CD4-positive, alpha-beta T cell treated with Interleukin-6 at 100 ng/mL for 8 hours (primary cell): ENCODE data around the gene SPAG16.

Experiments
- DNase-seq: peaks from one replicate; pipeline ENCODE4 v3.0.0-alpha.2; 2020; ENCODE audit warnings: mixed read lengths, low spot score

The SPAG16 gene

GRCh38 chr2:214180686-214181085 is 896.4 kb downstream of the SPAG16 start:
- no peak for DNase-seq

GRCh38 chr2:214184461-214184860 is 900.2 kb downstream of the SPAG16 start:
- DNase-seq, result no peak

DNA sequence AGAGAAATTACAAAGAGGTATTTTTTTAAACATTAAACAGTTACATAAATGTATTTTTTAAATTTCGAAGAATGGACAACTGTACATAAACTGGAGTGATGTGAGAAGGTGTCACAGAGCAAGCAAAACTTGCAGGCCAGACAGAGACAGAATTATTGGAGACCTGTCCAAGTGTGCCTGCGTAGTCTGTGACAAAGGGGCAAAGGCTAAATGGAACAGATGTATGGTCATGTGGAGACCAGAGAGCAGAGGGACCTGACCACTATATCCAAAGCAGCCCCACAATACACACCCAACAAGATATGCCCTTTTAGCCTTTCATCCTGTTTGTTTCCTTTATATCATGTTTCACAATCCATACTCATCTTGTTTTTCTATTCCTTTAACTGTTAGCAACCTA is 901.3 kb downstream of the SPAG16 start:
- DNase-seq, result no peak

GRCh38 chr2:214192711-214193110 is 908.4 kb downstream of the SPAG16 start:
- no peak for DNase-seq

- DNase-seq, result no peak
These were observed 909.7 kb downstream of the SPAG16 start for GRCh38 chr2:214193943-214194342.

DNA sequence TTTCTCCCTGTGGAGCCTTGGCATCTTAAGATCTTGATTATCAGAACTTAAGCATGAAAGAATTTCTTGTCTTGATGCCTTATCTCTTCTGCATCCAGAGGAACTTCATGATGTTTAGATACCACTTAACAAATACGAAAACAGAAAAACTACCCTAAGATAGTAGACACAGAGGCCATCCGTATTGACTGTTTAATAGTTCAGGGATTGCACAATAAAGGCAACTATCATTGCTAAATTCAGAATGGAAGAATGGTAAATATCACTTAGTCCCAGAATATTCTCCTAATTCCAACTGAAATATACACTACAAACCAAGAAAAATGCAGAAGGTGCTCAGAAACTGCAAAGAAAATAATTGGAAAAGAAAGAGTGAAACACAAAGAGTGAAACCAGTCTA is 912.0 kb downstream of the SPAG16 start:
- DNase-seq, result no peak

- no peak for DNase-seq
These were observed 917.6 kb downstream of the SPAG16 start for GRCh38 chr2:214201892-214202291.

GRCh38 chr2:214203214-214203613 is 919.0 kb downstream of the SPAG16 start:
- no peak for DNase-seq

DNA sequence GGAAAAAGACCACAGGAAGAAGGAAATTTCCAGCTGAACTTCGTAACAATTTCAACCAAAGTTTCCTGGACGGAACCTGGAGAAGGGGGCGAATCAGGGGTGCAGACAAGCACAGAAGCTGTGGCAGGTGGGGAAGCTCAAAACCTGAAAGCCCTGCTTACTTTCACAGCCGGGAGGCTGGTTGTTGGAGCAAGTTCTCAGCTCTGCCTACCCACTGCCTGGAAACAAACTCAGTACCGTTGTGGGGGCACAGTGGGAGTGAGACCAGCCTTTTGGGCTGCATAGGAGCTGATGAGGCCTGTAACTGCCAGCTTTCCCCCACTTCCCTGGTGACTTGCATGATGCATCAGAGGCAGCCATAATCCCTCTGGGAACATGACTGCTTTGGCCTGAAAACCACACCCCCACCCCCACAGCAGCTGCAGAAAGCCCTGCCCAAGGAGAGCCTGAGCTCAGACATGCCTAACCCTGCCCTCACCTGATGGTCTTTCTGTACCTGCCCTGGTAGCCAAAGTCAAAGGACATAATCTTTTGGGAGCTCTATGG is 919.6 kb downstream of the SPAG16 start:
- no peak for DNase-seq

GRCh38 chr2:214215107-214215506 is 930.8 kb downstream of the SPAG16 start:
- DNase-seq, result no peak

GRCh38 chr2:214217136-214217535 is 932.9 kb downstream of the SPAG16 start:
- no peak for DNase-seq

GRCh38 chr2:214217599-214217998 is 933.3 kb downstream of the SPAG16 start:
- DNase-seq, result no peak

DNA sequence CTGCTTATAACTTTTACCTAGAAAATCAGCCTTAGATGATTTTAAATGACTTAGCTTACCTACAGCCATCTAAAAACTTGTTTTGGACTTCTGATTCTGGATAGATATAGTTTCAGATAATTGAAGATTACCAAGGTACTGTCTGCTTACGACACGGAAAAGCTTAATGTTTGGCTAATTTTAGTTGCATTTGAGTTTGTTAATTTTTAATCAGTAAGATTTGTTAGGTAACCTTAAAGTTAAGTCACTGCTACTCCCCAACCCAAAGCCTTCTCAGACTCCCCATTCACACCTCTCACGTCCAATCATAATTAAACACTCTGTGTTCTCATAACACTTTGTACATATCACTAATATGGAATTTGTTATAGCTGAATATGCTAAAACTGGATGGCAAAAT is 936.0 kb downstream of the SPAG16 start:
- DNase-seq, result no peak

- DNase-seq, result no peak
These were observed 941.8 kb downstream of the SPAG16 start for GRCh38 chr2:214226061-214226460.

DNA sequence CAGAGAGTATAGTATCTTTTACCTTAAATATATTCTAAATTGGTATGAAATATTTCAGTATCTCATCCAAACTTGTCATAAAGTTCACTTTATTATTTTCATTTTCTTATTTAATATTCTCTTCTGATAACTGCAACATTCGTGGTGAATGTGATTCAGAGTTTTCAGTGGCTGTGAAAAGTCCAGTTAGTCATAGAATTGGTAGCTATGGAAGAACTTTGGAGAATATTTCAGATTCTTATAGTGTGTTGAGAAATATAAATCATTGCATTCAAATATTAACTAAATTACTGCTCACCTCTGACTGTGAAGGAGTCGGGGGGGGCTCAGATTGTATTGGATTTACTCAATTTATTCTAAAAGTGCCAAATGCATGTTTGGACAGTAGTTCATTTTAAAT is 948.0 kb downstream of the SPAG16 start:
- DNase-seq, result no peak

- no peak for DNase-seq
These were observed 948.9 kb downstream of the SPAG16 start for GRCh38 chr2:214233164-214233563.

DNA sequence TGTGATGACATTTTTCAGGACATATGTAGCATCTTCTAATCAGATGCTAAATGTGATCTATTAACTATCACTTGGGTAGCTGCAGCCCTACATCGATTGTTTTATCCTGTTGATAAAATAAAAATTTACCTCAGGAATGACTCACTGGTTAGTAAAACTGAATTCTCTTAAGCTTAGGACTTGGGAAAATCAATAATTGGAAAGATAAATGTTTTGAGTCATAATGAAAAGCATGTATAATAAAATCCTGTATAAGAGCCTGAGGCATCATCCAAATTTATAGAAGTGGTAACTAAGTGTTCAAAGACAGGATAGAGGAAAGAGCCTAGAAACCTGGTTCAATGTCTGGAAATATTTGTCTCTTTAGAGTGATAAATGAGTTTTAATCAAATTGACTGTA is 958.5 kb downstream of the SPAG16 start:
- DNase-seq, result no peak

- no peak for DNase-seq
These were observed 960.6 kb downstream of the SPAG16 start for GRCh38 chr2:214244847-214245246.

- DNase-seq, result no peak
These were observed 962.2 kb downstream of the SPAG16 start for GRCh38 chr2:214246417-214246816.

GRCh38 chr2:214247531-214247930 is 963.3 kb downstream of the SPAG16 start:
- DNase-seq, result no peak

DNA sequence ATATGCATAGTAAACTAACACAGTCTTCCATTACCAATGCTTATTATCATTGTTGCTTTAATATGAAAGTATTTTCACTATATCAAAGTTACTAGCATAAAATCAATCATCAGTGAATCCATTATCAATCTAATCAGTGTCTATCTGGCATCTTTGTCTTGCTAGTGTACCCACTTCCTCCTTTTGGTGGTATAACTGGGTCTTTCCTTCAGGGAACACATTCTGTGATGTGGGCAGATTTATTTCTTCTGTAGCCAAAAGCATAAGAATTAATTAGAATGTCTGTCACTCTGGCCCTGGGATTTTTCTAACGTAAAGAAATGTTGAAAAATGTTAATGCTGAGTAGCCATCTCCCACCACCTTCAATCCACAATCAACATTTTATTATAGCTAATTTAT is 970.8 kb downstream of the SPAG16 start:
- no peak for DNase-seq

- no peak for DNase-seq
These were observed 977.4 kb downstream of the SPAG16 start for GRCh38 chr2:214261683-214262082.

GRCh38 chr2:214264171-214264570 is 979.9 kb downstream of the SPAG16 start:
- DNase-seq, result no peak

DNA sequence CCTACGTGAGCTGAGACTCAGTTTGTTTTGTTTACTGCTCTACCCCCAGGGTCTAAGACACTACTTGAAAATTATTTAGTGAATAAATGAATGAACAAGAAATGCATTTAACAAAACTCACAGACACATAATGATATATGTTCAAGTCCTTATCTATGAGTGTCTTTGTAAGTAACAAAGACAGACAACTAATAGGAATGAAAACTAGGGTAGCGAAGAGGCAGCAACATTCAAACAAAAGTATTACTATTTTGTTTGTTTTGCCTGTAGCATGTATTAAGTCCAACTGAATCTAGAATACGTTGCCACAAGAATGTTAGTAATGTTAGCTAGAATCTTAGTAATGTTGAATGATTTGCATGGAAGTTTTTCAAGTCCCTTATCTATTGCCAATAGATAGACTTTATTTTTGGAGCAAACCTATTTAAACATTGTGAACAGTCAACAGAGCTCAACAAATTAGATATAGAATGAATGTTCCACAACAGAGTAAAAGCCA is 981.8 kb downstream of the SPAG16 start:
- DNase-seq, result no peak

DNA sequence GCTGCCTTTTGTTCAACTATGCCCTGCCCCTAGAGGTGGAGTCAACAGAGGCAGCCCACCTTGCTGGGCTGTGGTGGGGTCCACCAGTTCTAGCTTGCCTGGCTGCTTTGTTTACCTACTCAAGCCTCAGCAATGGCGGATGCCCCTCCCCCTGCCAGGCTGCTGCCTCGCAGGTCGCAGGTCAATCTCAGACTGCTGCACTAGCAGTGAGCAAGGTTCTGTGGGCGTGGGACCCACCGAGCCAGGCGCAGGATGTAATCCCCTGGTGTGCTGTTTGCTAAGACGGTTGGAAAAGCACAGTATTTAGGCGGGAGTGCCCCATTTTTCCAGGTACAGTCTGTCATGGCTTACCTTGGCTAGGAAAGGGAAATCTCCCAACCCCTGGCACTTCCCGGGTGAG is 993.6 kb downstream of the SPAG16 start:
- no peak for DNase-seq
